ENCODE measurements around the gene TNFAIP1.

GRCh38 chr17:28350271-28350670, 14.7 kb downstream of the TNFAIP1 start:
- TF ChIP-seq POLR2A (IDR thresholded peaks at IDR 0.05) (no peak), CTCF (IDR thresholded peaks at IDR 0.05) (no peak), POLR2AphosphoS5 (IDR thresholded peaks at IDR 0.05) (no peak), EP300 (IDR thresholded peaks at IDR 0.05) (no peak)
